SK-N-SH treated with all-trans-retinoic acid at 6 μM for 48 hours (cell line): ENCODE results near the gene SMIM45.
A peak's percentile ranks its signal among the peaks of the same experiment; 100 is the strongest.

Experiments
- ATAC-seq: fragments of 200-7000 bp; cut with Tn5 transposase; 3 replicates; pipeline ENCODE4 v1.9.1; 2020; ENCODE audit warnings: mild to moderate bottlenecking, moderate library complexity
- ARNTL ChIP-seq: fragments of 450-650 bp; formaldehyde crosslinking; IDR thresholded peaks from 2 replicates; pipeline ENCODE4 v1.5.0; 2020; ENCODE audit warnings: low read depth, mild to moderate bottlenecking, moderate library complexity, borderline replicate concordance
- BACH2 ChIP-seq: fragments of 250-450 bp; sonication (Bioruptor Pico); IDR thresholded peaks from 2 replicates; pipeline ENCODE4 v1.9.0; 2021; ENCODE audit warnings: mild to moderate bottlenecking, borderline replicate concordance
- ESRRG ChIP-seq: fragments of 250-450 bp; sonication (Bioruptor Pico); IDR thresholded peaks from 2 replicates; pipeline ENCODE4 v1.6.1; 2021; ENCODE audit warnings: mild to moderate bottlenecking
- ISL1 ChIP-seq: fragments of 250-450 bp; sonication (Bioruptor Pico); IDR thresholded peaks from 2 replicates; pipeline ENCODE4 v2.1.2; 2022; ENCODE audit warnings: mild to moderate bottlenecking, moderate library complexity
- OSR1 ChIP-seq: fragments of 250-450 bp; sonication (Bioruptor Pico); IDR thresholded peaks from 2 replicates; pipeline ENCODE4 v1.8.0; 2022; ENCODE audit warnings: moderate library complexity, mild to moderate bottlenecking, inconsistent platforms
- PATZ1 ChIP-seq: fragments of 250-450 bp; sonication (Bioruptor Pico); IDR thresholded peaks from 2 replicates; pipeline ENCODE4 v1.8.0; 2020; ENCODE audit warnings: mild to moderate bottlenecking, moderate library complexity, borderline replicate concordance
- POU6F1 ChIP-seq: fragments of 250-450 bp; sonication (Bioruptor Pico); IDR thresholded peaks from 2 replicates; pipeline ENCODE4 v1.8.0; 2021; ENCODE audit warnings: low read depth, mild to moderate bottlenecking, moderate library complexity, borderline replicate concordance
- PPARA ChIP-seq: fragments of 250-450 bp; sonication (Bioruptor Pico); IDR thresholded peaks from 2 replicates; pipeline ENCODE4 v1.5.0; 2020; ENCODE audit warnings: mild to moderate bottlenecking, borderline replicate concordance
- RARB ChIP-seq: fragments of 250-450 bp; sonication (Bioruptor Pico); IDR thresholded peaks from 2 replicates; pipeline ENCODE4 v1.8.0; 2021; ENCODE audit warnings: mild to moderate bottlenecking, moderate library complexity
- SNAI2 ChIP-seq: fragments of 250-450 bp; sonication (Bioruptor Pico); IDR thresholded peaks from 2 replicates; pipeline ENCODE4 v1.5.0; 2020; ENCODE audit warnings: mild to moderate bottlenecking, moderate library complexity
- TCF4 ChIP-seq: fragments of 250-450 bp; sonication (Bioruptor Pico); IDR thresholded peaks from 2 replicates; pipeline ENCODE4 v1.8.0; 2021; ENCODE audit warnings: mild to moderate bottlenecking, moderate library complexity, borderline replicate concordance
- TOX ChIP-seq: fragments of 250-450 bp; sonication (Bioruptor Pico); IDR thresholded peaks from 2 replicates; pipeline ENCODE4 v1.8.0; 2021; ENCODE audit warnings: mild to moderate bottlenecking, moderate library complexity, borderline replicate concordance
- TSHZ2 ChIP-seq: fragments of 250-450 bp; sonication (Bioruptor Pico); IDR thresholded peaks from 2 replicates; pipeline ENCODE4 v1.5.0; 2020; ENCODE audit warnings: mild to moderate bottlenecking, moderate library complexity
- ZFP3 ChIP-seq: fragments of 250-450 bp; sonication (Bioruptor Pico); IDR thresholded peaks from 2 replicates; pipeline ENCODE4 v1.5.0; 2020; ENCODE audit warnings: mild to moderate bottlenecking, moderate library complexity
- ZFP30 ChIP-seq: fragments of 450-650 bp; formaldehyde crosslinking; IDR thresholded peaks from 2 replicates; pipeline ENCODE4 v1.5.0; 2022; ENCODE audit warnings: mild to moderate bottlenecking, moderate library complexity
- ZNF565 ChIP-seq: fragments of 450-650 bp; formaldehyde crosslinking; conservative IDR thresholded peaks from 2 replicates; pipeline ENCODE4 v1.5.0; 2020; ENCODE audit warnings: low read depth, mild to moderate bottlenecking, moderate library complexity
- ZNF70 ChIP-seq: fragments of 450-650 bp; formaldehyde crosslinking; IDR thresholded peaks from 2 replicates; pipeline ENCODE4 v1.5.0; 2020; ENCODE audit warnings: mild to moderate bottlenecking, moderate library complexity
- ZNF8 ChIP-seq: fragments of 450-650 bp; formaldehyde crosslinking; IDR thresholded peaks from 2 replicates; pipeline ENCODE4 v1.5.0; 2020; ENCODE audit warnings: mild to moderate bottlenecking, moderate library complexity
- TF ChIP-seq, protein P1 (sequence below): fragments of 250-450 bp; sonication (Bioruptor Pico); IDR thresholded peaks from 2 replicates; pipeline ENCODE4 v1.5.1; 2021; ENCODE audit warnings: mild to moderate bottlenecking, moderate library complexity
- TF ChIP-seq, protein P2 (sequence below): fragments of 250-450 bp; sonication (Bioruptor Pico); IDR thresholded peaks from 2 replicates; pipeline ENCODE4 v1.5.1; 2020; ENCODE audit warnings: low read depth, mild to moderate bottlenecking, moderate library complexity

SMIM45 gene

DNA sequence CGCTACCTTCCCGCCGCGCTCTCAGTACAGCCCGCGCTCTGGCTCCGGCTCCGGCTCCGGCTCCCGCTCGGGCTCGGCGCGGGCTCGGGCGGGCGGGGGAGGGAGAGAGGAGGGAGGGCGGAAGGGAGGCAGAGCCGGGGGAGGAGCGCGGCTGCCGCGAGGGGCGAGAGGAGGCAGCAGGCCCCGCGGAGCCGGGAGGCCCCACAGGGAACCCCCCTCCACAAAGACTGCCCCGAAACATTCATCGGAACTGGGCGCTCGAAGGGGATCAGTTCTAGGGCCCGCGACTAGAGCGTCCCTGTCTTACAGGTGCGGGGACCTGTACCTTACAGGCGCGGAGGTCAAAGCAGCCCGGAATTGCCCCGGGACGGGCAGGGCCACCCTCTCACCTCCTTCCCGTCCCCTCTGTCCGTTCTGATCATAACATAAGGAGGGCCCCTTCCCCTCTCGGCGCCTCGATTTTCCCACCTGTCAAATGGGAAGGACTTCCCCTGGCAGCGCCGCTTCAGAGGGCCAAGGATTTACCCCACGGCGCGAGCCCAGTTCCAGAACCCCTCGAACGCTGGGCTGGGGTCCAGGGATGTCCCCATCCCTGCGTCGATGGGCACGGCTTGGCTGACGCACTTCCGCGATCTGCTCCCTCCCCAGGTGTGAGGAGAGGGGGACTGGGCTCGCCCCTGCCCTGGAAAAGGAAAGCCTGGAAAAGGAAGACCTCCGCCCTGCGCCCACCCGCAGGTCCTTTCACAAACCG is 36.7 kb upstream of the SMIM45 start, which contains the start of gene SHISA8:
Gene SHISA8 (minus strand): TSS at position 40 of the 751 bp plus-strand sequence. CDS start 407 bp downstream, outside the sequence.
- TF ChIP-seq ESRRG (CRISPR knock-in tag) (no peak), RARB (no peak), ZNF565 (no peak), ZFP3 (CRISPR knock-in tag) (no peak), PATZ1 (CRISPR knock-in tag) (no peak)
- TF ChIP-seq, protein P1, sequence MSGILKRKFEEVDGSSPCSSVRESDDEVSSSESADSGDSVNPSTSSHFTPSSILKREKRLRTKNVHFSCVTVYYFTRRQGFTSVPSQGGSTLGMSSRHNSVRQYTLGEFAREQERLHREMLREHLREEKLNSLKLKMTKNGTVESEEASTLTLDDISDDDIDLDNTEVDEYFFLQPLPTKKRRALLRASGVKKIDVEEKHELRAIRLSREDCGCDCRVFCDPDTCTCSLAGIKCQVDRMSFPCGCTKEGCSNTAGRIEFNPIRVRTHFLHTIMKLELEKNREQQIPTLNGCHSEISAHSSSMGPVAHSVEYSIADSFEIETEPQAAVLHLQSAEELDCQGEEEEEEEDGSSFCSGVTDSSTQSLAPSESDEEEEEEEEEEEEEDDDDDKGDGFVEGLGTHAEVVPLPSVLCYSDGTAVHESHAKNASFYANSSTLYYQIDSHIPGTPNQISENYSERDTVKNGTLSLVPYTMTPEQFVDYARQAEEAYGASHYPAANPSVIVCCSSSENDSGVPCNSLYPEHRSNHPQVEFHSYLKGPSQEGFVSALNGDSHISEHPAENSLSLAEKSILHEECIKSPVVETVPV (CRISPR knock-in tag) = no peak
- peak; percentile 23; the same call in 1 of the 3 replicates for ATAC-seq

DNA sequence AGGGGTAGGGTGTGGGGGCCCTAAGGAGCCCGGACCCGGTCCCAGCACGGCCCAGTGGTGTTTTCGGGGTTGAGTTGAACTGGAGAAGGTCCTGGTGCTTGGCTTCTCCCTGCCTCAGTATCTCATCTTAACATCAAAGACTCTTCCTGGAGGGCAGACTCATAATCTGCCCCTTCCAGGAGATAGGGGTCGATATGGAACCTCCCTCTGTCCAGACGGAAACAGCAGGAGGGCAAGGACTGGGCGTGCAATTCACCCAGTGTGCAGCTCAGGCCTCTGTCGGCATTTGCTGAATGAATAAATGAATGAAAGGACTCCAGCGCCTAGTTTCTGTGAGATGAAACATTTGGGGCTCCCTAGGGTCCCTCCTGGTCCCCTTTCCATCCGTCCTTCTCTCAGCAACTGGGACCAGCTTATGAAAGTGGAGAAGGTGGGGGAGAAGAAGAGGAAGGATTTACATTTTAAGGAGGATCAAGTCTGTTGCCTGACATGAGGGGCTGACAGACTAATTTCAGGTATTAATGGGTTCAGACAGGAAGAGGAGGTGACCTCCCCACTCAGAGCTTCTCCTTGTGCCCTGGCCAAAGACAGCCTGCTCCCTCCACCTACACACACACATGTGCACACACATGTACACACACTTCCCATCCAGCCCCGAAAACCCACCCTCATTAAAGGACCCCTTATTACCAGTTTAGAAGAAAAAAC is 36.0 kb upstream of the SMIM45 start:
- no peak for ATAC-seq
- TF ChIP-seq BACH2 = no peak
- no peak for TF ChIP-seq ESRRG (CRISPR knock-in tag)
- TF ChIP-seq ZNF565 = no peak
- TF ChIP-seq ZNF8 (CRISPR knock-in tag) = no peak
- no peak for TF ChIP-seq SNAI2 (CRISPR knock-in tag)
- TF ChIP-seq OSR1 (CRISPR knock-in tag) = no peak
- no peak for TF ChIP-seq POU6F1 (CRISPR knock-in tag)
- no peak for TF ChIP-seq TOX (CRISPR knock-in tag)
- TF ChIP-seq ISL1 (CRISPR knock-in tag) = no peak
- no peak for TF ChIP-seq ZNF70 (CRISPR knock-in tag)
- no peak for TF ChIP-seq TCF4 (CRISPR knock-in tag)
- no peak for TF ChIP-seq TSHZ2 (CRISPR knock-in tag)
- no peak for TF ChIP-seq ZFP30 (CRISPR knock-in tag)
- no peak for TF ChIP-seq ARNTL (CRISPR knock-in tag)
- TF ChIP-seq, protein P2, sequence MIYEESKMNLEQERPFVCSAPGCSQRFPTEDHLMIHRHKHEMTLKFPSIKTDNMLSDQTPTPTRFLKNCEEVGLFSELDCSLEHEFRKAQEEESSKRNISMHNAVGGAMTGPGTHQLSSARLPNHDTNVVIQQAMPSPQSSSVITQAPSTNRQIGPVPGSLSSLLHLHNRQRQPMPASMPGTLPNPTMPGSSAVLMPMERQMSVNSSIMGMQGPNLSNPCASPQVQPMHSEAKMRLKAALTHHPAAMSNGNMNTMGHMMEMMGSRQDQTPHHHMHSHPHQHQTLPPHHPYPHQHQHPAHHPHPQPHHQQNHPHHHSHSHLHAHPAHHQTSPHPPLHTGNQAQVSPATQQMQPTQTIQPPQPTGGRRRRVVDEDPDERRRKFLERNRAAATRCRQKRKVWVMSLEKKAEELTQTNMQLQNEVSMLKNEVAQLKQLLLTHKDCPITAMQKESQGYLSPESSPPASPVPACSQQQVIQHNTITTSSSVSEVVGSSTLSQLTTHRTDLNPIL (CRISPR knock-in tag) = no peak
- TF ChIP-seq RARB = no peak

- ATAC-seq = no peak
- TF ChIP-seq ZNF70 (CRISPR knock-in tag) = no peak
- TF ChIP-seq POU6F1 (CRISPR knock-in tag) = no peak
- TF ChIP-seq, protein P2 (CRISPR knock-in tag) = no peak
- TF ChIP-seq TOX (CRISPR knock-in tag) = no peak
- no peak for TF ChIP-seq PPARA (CRISPR knock-in tag)
- TF ChIP-seq PATZ1 (CRISPR knock-in tag) = no peak
- TF ChIP-seq ZNF8 (CRISPR knock-in tag) = no peak
- TF ChIP-seq ZFP30 (CRISPR knock-in tag) = no peak
- no peak for TF ChIP-seq ARNTL (CRISPR knock-in tag)
- TF ChIP-seq TCF4 (CRISPR knock-in tag) = no peak
Observed at GRCh38 chr22:41916745-41917358, 35.1 kb upstream of the SMIM45 start.
